GM12875 (cell line): ENCODE data around the gene ACSF2.

ENCODE experiments used
- H3K4me3 ChIP-seq: one replicate; pipeline ENCODE4 v1.5.1; 2011; ENCODE audit warnings: low read depth, low read length, control low read depth
- CTCF ChIP-seq: IDR thresholded peaks from 2 replicates; pipeline ENCODE4 v1.5.1; 2011; ENCODE audit warnings: low read depth, mild to moderate bottlenecking, control low read depth, inconsistent platforms, low read length, moderate library complexity, borderline replicate concordance; ENCODE audit not compliant: insufficient read depth

Gene ACSF2

GRCh38 chr17:50508573-50509460 lies 82.8 kb downstream of the ACSF2 start:
- no peak for TF ChIP-seq CTCF
- peak overlapping the region; percentile 49 for H3K4me3 ChIP-seq

GRCh38 chr17:50511058-50511457 lies 85.0 kb downstream of the ACSF2 start:
- TF ChIP-seq CTCF: no peak
- H3K4me3 ChIP-seq: no peak overlapping the region

- no peak overlapping the region for H3K4me3 ChIP-seq
- no peak for TF ChIP-seq CTCF
Observed at GRCh38 chr17:50513495-50513894, 87.5 kb downstream of the ACSF2 start.

DNA sequence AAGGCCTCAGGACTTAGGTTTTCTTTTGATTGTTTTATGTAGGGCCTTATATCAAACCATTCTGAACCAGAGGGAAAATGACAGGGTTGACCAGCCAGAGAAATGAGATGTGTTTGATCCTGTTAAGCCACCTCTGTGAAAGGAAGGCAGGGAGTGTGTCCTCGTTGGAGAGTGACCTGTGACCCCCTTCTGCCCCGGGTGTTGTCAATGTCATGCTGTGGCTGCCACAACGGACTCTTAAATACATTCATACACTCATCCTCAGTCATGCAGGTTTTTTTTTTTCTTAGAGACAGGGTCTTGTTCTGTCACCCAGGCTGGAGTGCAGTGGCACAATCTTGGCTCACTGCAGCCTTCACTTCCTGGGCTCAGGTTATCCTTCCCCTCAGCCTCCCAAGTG lies 88.4 kb downstream of the ACSF2 start:
- no peak for TF ChIP-seq CTCF
- H3K4me3 ChIP-seq: no peak overlapping the region

- TF ChIP-seq CTCF: no peak
- no peak overlapping the region for H3K4me3 ChIP-seq
Observed at GRCh38 chr17:50514936-50515702, 89.1 kb downstream of the ACSF2 start.

GRCh38 chr17:50517011-50517410 lies 91.0 kb downstream of the ACSF2 start:
- no peak overlapping the region for H3K4me3 ChIP-seq
- TF ChIP-seq CTCF: no peak
